ENCODE measurements around the gene FAM180B.
"Not testable (repeated sequence)": the region's sequence is repeated elsewhere in the genome, so short reads cannot be mapped to it uniquely, and the experiment has no call there.

Gene FAM180B

GRCh38 chr11:47552056-47552565 lies 34.4 kb upstream of the FAM180B start:
- Histone ChIP-seq H3K27ac (ENCODE audit: low read depth, low read length) (peak overlapping the region; percentile 80), H3K4me1 (ENCODE audit: control insufficient read depth in 1 of 2, insufficient read depth in 2 of 2, low read length in 2 of 2) (peaks cover 10 to 18% of the 10 kb centered on the region in 2 donors), H3K9ac (ENCODE audit: low read depth in 1 of 2, low read length in 2 of 2) (peak overlapping the region; percentile 76 to 96), H3K9me3 (ENCODE audit: control insufficient read depth in 1 of 2, low read length in 2 of 2) (no peaks in the 10 kb centered on the region), H3K36me3 (ENCODE audit: control insufficient read depth in 1 of 2, insufficient read depth in 2 of 2, low read length in 2 of 2) (no peaks in the 10 kb centered on the region), H3K27me3 (ENCODE audit: control insufficient read depth in 1 of 2, insufficient read depth in 2 of 2, low read length in 2 of 2) (no peaks in the 10 kb centered on the region), H3K4me3 (ENCODE audit: low read depth in 1 of 2, low read length in 2 of 2) (peak overlapping the region; percentile 77 to 99)

GRCh38 chr11:47552566-47553405 lies 33.7 kb upstream of the FAM180B start, which contains the start of gene CELF1:
Gene CELF1 (minus strand): TSS chr11:47553132. CDS start chr11:47499523, 53,609 bp downstream.
- Histone ChIP-seq H3K27ac (ENCODE audit: low read depth, low read length) (peak within 1 kb of the TSS; percentile 80), H3K36me3 (ENCODE audit: control insufficient read depth in 1 of 2, insufficient read depth in 2 of 2, low read length in 2 of 2) (no peaks in the 10 kb centered on the region), H3K9ac (ENCODE audit: low read depth in 1 of 2, low read length in 2 of 2) (peak within 1 kb of the TSS; percentile 76 to 96), H3K27me3 (ENCODE audit: control insufficient read depth in 1 of 2, insufficient read depth in 2 of 2, low read length in 2 of 2) (no peaks in the 10 kb centered on the region), H3K9me3 (ENCODE audit: control insufficient read depth in 1 of 2, low read length in 2 of 2) (no peaks in the 10 kb centered on the region), H3K4me3 (ENCODE audit: low read depth in 1 of 2, low read length in 2 of 2) (peak within 1 kb of the TSS; percentile 77 to 99), H3K4me1 (ENCODE audit: control insufficient read depth in 1 of 2, insufficient read depth in 2 of 2, low read length in 2 of 2) (peaks cover 10 to 18% of the 10 kb centered on the region in 2 donors)

GRCh38 chr11:47553406-47553743 lies 33.1 kb upstream of the FAM180B start:
- Histone ChIP-seq H3K9me3 (ENCODE audit: control insufficient read depth in 1 of 2, low read length in 2 of 2) (no peaks in the 10 kb centered on the region), H3K27ac (ENCODE audit: low read depth, low read length) (no peak overlapping the region), H3K4me3 (ENCODE audit: low read depth in 1 of 2, low read length in 2 of 2) (peak overlapping the region; percentile 72 to 99), H3K4me1 (ENCODE audit: control insufficient read depth in 1 of 2, insufficient read depth in 2 of 2, low read length in 2 of 2) (peaks cover 10 to 18% of the 10 kb centered on the region in 2 donors), H3K9ac (ENCODE audit: low read depth in 1 of 2, low read length in 2 of 2) (peak overlapping the region; percentile 35 to 55), H3K36me3 (ENCODE audit: control insufficient read depth in 1 of 2, insufficient read depth in 2 of 2, low read length in 2 of 2) (no peaks in the 10 kb centered on the region), H3K27me3 (ENCODE audit: control insufficient read depth in 1 of 2, insufficient read depth in 2 of 2, low read length in 2 of 2) (no peaks in the 10 kb centered on the region)

- H3K27ac ChIP-seq (ENCODE audit: low read depth, low read length); H3K4me1 ChIP-seq (ENCODE audit: control insufficient read depth in 1 of 2, insufficient read depth in 2 of 2, low read length in 2 of 2); H3K4me3 ChIP-seq (ENCODE audit: low read depth in 1 of 2, low read length in 2 of 2); H3K36me3 ChIP-seq (ENCODE audit: control insufficient read depth in 1 of 2, insufficient read depth in 2 of 2, low read length in 2 of 2); H3K9ac ChIP-seq (ENCODE audit: low read depth in 1 of 2, low read length in 2 of 2); H3K9me3 ChIP-seq (ENCODE audit: control insufficient read depth in 1 of 2, low read length in 2 of 2); H3K27me3 ChIP-seq (ENCODE audit: control insufficient read depth in 1 of 2, insufficient read depth in 2 of 2, low read length in 2 of 2): not testable (repeated sequence)
These were observed 29.5 kb upstream of the FAM180B start for GRCh38 chr11:47557004-47557403.

- H3K4me1 ChIP-seq (ENCODE audit: control insufficient read depth in 1 of 2, insufficient read depth in 2 of 2, low read length in 2 of 2): no peaks in the 10 kb centered on the region
- no peaks in the 10 kb centered on the region for H3K36me3 ChIP-seq (ENCODE audit: control insufficient read depth in 1 of 2, insufficient read depth in 2 of 2, low read length in 2 of 2)
- no peak overlapping the region for H3K27ac ChIP-seq (ENCODE audit: low read depth, low read length)
- H3K9ac ChIP-seq (ENCODE audit: low read depth in 1 of 2, low read length in 2 of 2): no peak overlapping the region
- H3K27me3 ChIP-seq (ENCODE audit: control insufficient read depth in 1 of 2, insufficient read depth in 2 of 2, low read length in 2 of 2): no peaks in the 10 kb centered on the region
- no peaks in the 10 kb centered on the region for H3K9me3 ChIP-seq (ENCODE audit: control insufficient read depth in 1 of 2, low read length in 2 of 2)
- H3K4me3 ChIP-seq (ENCODE audit: low read depth in 1 of 2, low read length in 2 of 2): no peak overlapping the region
These were observed 27.8 kb upstream of the FAM180B start for GRCh38 chr11:47558695-47559094.

- Histone ChIP-seq H3K36me3 (ENCODE audit: control insufficient read depth in 1 of 2, insufficient read depth in 2 of 2, low read length in 2 of 2) (no peaks in the 10 kb centered on the region), H3K4me3 (ENCODE audit: low read depth in 1 of 2, low read length in 2 of 2) (no peak overlapping the region), H3K9ac (ENCODE audit: low read depth in 1 of 2, low read length in 2 of 2) (no peak overlapping the region), H3K9me3 (ENCODE audit: control insufficient read depth in 1 of 2, low read length in 2 of 2) (no peaks in the 10 kb centered on the region), H3K4me1 (ENCODE audit: control insufficient read depth in 1 of 2, insufficient read depth in 2 of 2, low read length in 2 of 2) (peaks cover 0 to 5% of the 10 kb centered on the region in 2 donors), H3K27ac (ENCODE audit: low read depth, low read length) (no peak overlapping the region), H3K27me3 (ENCODE audit: control insufficient read depth in 1 of 2, insufficient read depth in 2 of 2, low read length in 2 of 2) (no peaks in the 10 kb centered on the region)
These were observed 26.1 kb upstream of the FAM180B start for GRCh38 chr11:47560426-47560825.

- not testable (repeated sequence) for H3K27ac ChIP-seq (ENCODE audit: low read depth, low read length); H3K9me3 ChIP-seq (ENCODE audit: control insufficient read depth in 1 of 2, low read length in 2 of 2); H3K27me3 ChIP-seq (ENCODE audit: control insufficient read depth in 1 of 2, insufficient read depth in 2 of 2, low read length in 2 of 2); H3K9ac ChIP-seq (ENCODE audit: low read depth in 1 of 2, low read length in 2 of 2); H3K36me3 ChIP-seq (ENCODE audit: control insufficient read depth in 1 of 2, insufficient read depth in 2 of 2, low read length in 2 of 2); H3K4me3 ChIP-seq (ENCODE audit: low read depth in 1 of 2, low read length in 2 of 2)
- H3K4me1 ChIP-seq (ENCODE audit: control insufficient read depth in 1 of 2, insufficient read depth in 2 of 2, low read length in 2 of 2): peaks cover 0 to 13% of the 10 kb centered on the region in 2 donors
These were observed 24.1 kb upstream of the FAM180B start for GRCh38 chr11:47562393-47562792.

GRCh38 chr11:47564366-47564765 lies 22.1 kb upstream of the FAM180B start:
- not testable (repeated sequence) for H3K9me3 ChIP-seq (ENCODE audit: control insufficient read depth in 1 of 2, low read length in 2 of 2); H3K9ac ChIP-seq (ENCODE audit: low read depth in 1 of 2, low read length in 2 of 2); H3K27me3 ChIP-seq (ENCODE audit: control insufficient read depth in 1 of 2, insufficient read depth in 2 of 2, low read length in 2 of 2); H3K27ac ChIP-seq (ENCODE audit: low read depth, low read length); H3K4me3 ChIP-seq (ENCODE audit: low read depth in 1 of 2, low read length in 2 of 2); H3K36me3 ChIP-seq (ENCODE audit: control insufficient read depth in 1 of 2, insufficient read depth in 2 of 2, low read length in 2 of 2)
- H3K4me1 ChIP-seq (ENCODE audit: control insufficient read depth in 1 of 2, insufficient read depth in 2 of 2, low read length in 2 of 2): peaks cover 0 to 13% of the 10 kb centered on the region in 2 donors

GRCh38 chr11:47564933-47565339 lies 21.5 kb upstream of the FAM180B start:
- peak overlapping the region; percentile 32 for H3K27ac ChIP-seq (ENCODE audit: low read depth, low read length)
- peak overlapping the region; percentile 94 for H3K4me3 ChIP-seq (ENCODE audit: low read depth in 1 of 2, low read length in 2 of 2)
- peaks cover 4 to 5% of the 10 kb centered on the region in 2 donors for H3K36me3 ChIP-seq (ENCODE audit: control insufficient read depth in 1 of 2, insufficient read depth in 2 of 2, low read length in 2 of 2)
- H3K9ac ChIP-seq (ENCODE audit: low read depth in 1 of 2, low read length in 2 of 2): peak overlapping the region; percentile 92 to 95
- no peaks in the 10 kb centered on the region for H3K9me3 ChIP-seq (ENCODE audit: control insufficient read depth in 1 of 2, low read length in 2 of 2)
- H3K27me3 ChIP-seq (ENCODE audit: control insufficient read depth in 1 of 2, insufficient read depth in 2 of 2, low read length in 2 of 2): no peaks in the 10 kb centered on the region
- peaks cover 0 to 13% of the 10 kb centered on the region in 2 donors for H3K4me1 ChIP-seq (ENCODE audit: control insufficient read depth in 1 of 2, insufficient read depth in 2 of 2, low read length in 2 of 2)

- Histone ChIP-seq H3K4me1 (ENCODE audit: control insufficient read depth in 1 of 2, insufficient read depth in 2 of 2, low read length in 2 of 2) (peaks cover 0 to 13% of the 10 kb centered on the region in 2 donors), H3K27me3 (ENCODE audit: control insufficient read depth in 1 of 2, insufficient read depth in 2 of 2, low read length in 2 of 2) (no peaks in the 10 kb centered on the region)
These were observed 20.9 kb upstream of the FAM180B start, which contains the start of gene PTPMT1 for GRCh38 chr11:47565340-47566148. Gene PTPMT1 (plus strand): TSS chr11:47565599. CDS start chr11:47565623, 24 bp downstream.

More at GRCh38 chr11:47565340-47566148, 20.9 kb upstream of the FAM180B start, which contains the start of gene PTPMT1:
- Histone ChIP-seq H3K4me3 (ENCODE audit: low read depth in 1 of 2, low read length in 2 of 2) (peak within 1 kb of the TSS; percentile 94), H3K27ac (ENCODE audit: low read depth, low read length) (peak within 1 kb of the TSS; percentile 50), H3K36me3 (ENCODE audit: control insufficient read depth in 1 of 2, insufficient read depth in 2 of 2, low read length in 2 of 2) (peaks cover 9 to 10% of the 10 kb centered on the region in 2 donors), H3K9ac (ENCODE audit: low read depth in 1 of 2, low read length in 2 of 2) (peak within 1 kb of the TSS; percentile 92 to 95), H3K9me3 (ENCODE audit: control insufficient read depth in 1 of 2, low read length in 2 of 2) (no peaks in the 10 kb centered on the region)

All from duodenal mucosa (tissue), 2 donors.